GM12891 (cell line): ENCODE data around the gene RILPL2.
"Not testable (repeated sequence)": the region's sequence is repeated elsewhere in the genome, so short reads cannot be mapped to it uniquely, and the experiment has no call there.

ENCODE experiments used
- DNase-seq: peaks from one replicate; pipeline ENCODE4 v3.0.0; 2011; ENCODE audit warnings: low spot score; ENCODE audit not compliant: insufficient read length
- FAIRE-seq: peaks from 2 replicates; lab custom pipeline; 2011; peaks lifted over from hg19 to GRCh38; lab: Jason Lieb, UNC
- PAX5 ChIP-seq: IDR thresholded peaks from 2 replicates; pipeline ENCODE4 v1.6.1; 2011; ENCODE audit warnings: low read length, moderate library complexity, mild to moderate bottlenecking; ENCODE audit not compliant: insufficient read depth, severe bottlenecking
- POLR2A ChIP-seq: IDR thresholded peaks from 2 replicates; pipeline ENCODE4 v1.6.1; 2011; ENCODE audit warnings: low read depth, low read length, control low read depth
- POLR2AphosphoS5 ChIP-seq: IDR thresholded peaks from 2 replicates; pipeline ENCODE4 v1.6.1; 2011; ENCODE audit warnings: low read depth, low read length, control low read depth
- POU2F2 ChIP-seq: IDR thresholded peaks from 2 replicates; pipeline ENCODE4 v1.6.1; 2011; ENCODE audit warnings: low read depth, mild to moderate bottlenecking, control low read depth, low read length, moderate library complexity
- SPI1 ChIP-seq: IDR thresholded peaks from 2 replicates; pipeline ENCODE4 v1.6.1; 2011; ENCODE audit warnings: low read depth, low read length, control low read depth
- TAF1 ChIP-seq: IDR thresholded peaks from 2 replicates; pipeline ENCODE4 v1.6.1; 2011; ENCODE audit warnings: low read depth, low read length, control low read depth

RILPL2 gene

GRCh38 chr12:123474485-123475245 is 38.2 kb upstream of the RILPL2 start:
- no peak for TF ChIP-seq POU2F2
- TF ChIP-seq SPI1: no peak
- TF ChIP-seq POLR2AphosphoS5: no peak
- no peak for TF ChIP-seq TAF1
- TF ChIP-seq PAX5: no peak
- TF ChIP-seq POLR2A: no peak
- FAIRE-seq (no peak), DNase-seq (no peak)

- DNase-seq (no peak), FAIRE-seq (no peak)
- no peak for TF ChIP-seq POLR2AphosphoS5
Measured at GRCh38 chr12:123472438-123472849, 36.0 kb upstream of the RILPL2 start.

- no peak for FAIRE-seq
- no peak for DNase-seq
- TF ChIP-seq POLR2AphosphoS5 (no peak), POLR2A (no peak), TAF1 (no peak), PAX5 (no peak), SPI1 (no peak), POU2F2 (no peak)
Measured at GRCh38 chr12:123471374-123472068, 35.0 kb upstream of the RILPL2 start.

- no peak for DNase-seq
- TF ChIP-seq SPI1 (no peak), POU2F2 (no peak), POLR2A (no peak), TAF1 (no peak), POLR2AphosphoS5 (no peak), PAX5 (no peak)
- FAIRE-seq: no peak
Measured at GRCh38 chr12:123469978-123470377, 33.5 kb upstream of the RILPL2 start.

- FAIRE-seq (peak; percentile 56), DNase-seq (peak; percentile 45)
- TF ChIP-seq TAF1 (no peak), POU2F2 (no peak), POLR2A (no peak), PAX5 (no peak), POLR2AphosphoS5 (no peak), SPI1 (no peak)
Measured at GRCh38 chr12:123468786-123469185, 32.3 kb upstream of the RILPL2 start.

- FAIRE-seq: no peak
- TF ChIP-seq SPI1 (no peak), PAX5 (no peak), TAF1 (no peak), POU2F2 (no peak), POLR2AphosphoS5 (no peak), POLR2A (no peak)
- DNase-seq: no peak
Measured at GRCh38 chr12:123465084-123465483, 28.6 kb upstream of the RILPL2 start.

- not testable (repeated sequence) for FAIRE-seq
Measured at GRCh38 chr12:123463174-123463573, 26.7 kb upstream of the RILPL2 start.

GRCh38 chr12:123457980-123458779 is 21.7 kb upstream of the RILPL2 start, which contains the start of gene SNRNP35:
TSS of gene SNRNP35 (plus strand) at chr12:123458139. CDS start at chr12:123465541, 7,402 bp downstream.
- TF ChIP-seq POLR2A (peak; percentile 77), SPI1 (no peak), POU2F2 (peak; percentile 28; the same call in 1 of the 2 replicates), POLR2AphosphoS5 (peak; percentile 74), TAF1 (peak; percentile 90), PAX5 (no peak)
- FAIRE-seq (peak; percentile 75), DNase-seq (peak; percentile 52)

More at GRCh38 chr12:123463174-123463573, 26.7 kb upstream of the RILPL2 start:
- DNase-seq: not testable (repeated sequence)

GRCh38 chr12:123453165-123453564 is 16.7 kb upstream of the RILPL2 start:
- no peak for DNase-seq
- no peak for TF ChIP-seq POU2F2
- TF ChIP-seq TAF1: no peak
- TF ChIP-seq POLR2AphosphoS5: no peak
- TF ChIP-seq SPI1: no peak
- no peak for TF ChIP-seq PAX5
- TF ChIP-seq POLR2A: no peak
- FAIRE-seq: no peak

- not testable (repeated sequence) for FAIRE-seq, DNase-seq
Measured at GRCh38 chr12:123452276-123452550, 15.7 kb upstream of the RILPL2 start.
